Testis (tissue), 2 donors: ENCODE data around the gene PTGES3L.

ENCODE experiments used
- CTCF ChIP-seq, 3 experiments: fragments of 450-650 bp in 2 of 3; fragments of 200-600 bp in 1 of 3; sonication (generic) in 1 of 3; IDR thresholded peaks; one replicate each; pipeline ENCODE4 v1.5.1; 2016 to 2019; ENCODE audit warnings: antibody characterized with exemption in 3 of 3, mild to moderate bottlenecking in 2 of 3, moderate library complexity in 1 of 3
- POLR2A ChIP-seq: fragments of 450-650 bp; IDR thresholded peaks from one replicate; pipeline ENCODE4 v1.6.1; 2017; ENCODE audit warnings: antibody characterized with exemption, mild to moderate bottlenecking, moderate library complexity

GRCh38 chr17:42979511-42980273, at the start of gene PTGES3L:
- TF ChIP-seq POLR2A (no peak), CTCF (IDR thresholded peaks at IDR 0.05) (no peak)
